Left renal cortex interstitium (tissue), 4 donors: ENCODE data around the gene NRXN3. TPM values are rescaled to one million over a fixed set of nuclear protein-coding genes. Genes with fewer than 3 reads are reported as not detected.

Experiments used
- DNase-seq, 4 donors: peaks; one replicate each; pipeline ENCODE4 v3.0.0-alpha.2; 2013; ENCODE audit warnings: low read depth in 4 of 4, low spot score in 2 of 4, missing footprints in 1 of 4
- polyA plus RNA-seq, 4 donors: library from polyadenylated mRNA; unstranded; fragments of 120-200 nt; gene quantifications; one replicate each; pipeline ENCODE4 v1.2.1, GENCODE V29; 2013; ENCODE audit not compliant: insufficient read length in 4 of 4

Gene NRXN3
- polyA plus RNA-seq, 4 donors: 5.4 to 8.4 (median 6.3) TPM

DNA sequence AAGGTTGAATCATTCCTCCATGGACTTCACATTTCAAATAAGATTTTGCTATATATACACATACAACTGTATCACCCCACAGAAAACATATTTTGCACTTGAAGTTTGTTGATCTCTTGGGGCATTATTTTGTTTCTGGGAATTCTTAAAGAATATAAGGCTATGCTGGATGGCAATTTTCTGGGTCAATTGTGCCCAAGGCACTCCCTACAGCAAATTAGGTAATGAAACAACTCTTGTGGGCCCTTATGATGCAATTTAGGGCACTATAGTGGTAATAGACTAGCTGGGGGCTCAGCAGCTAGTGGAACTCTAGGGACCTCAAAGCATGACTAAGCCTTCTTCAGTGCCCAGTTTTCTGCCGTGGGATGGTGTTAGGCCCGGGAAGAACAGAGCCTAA is 444.4 kb downstream of the NRXN3 start:
- DNase-seq: no peak

DNA sequence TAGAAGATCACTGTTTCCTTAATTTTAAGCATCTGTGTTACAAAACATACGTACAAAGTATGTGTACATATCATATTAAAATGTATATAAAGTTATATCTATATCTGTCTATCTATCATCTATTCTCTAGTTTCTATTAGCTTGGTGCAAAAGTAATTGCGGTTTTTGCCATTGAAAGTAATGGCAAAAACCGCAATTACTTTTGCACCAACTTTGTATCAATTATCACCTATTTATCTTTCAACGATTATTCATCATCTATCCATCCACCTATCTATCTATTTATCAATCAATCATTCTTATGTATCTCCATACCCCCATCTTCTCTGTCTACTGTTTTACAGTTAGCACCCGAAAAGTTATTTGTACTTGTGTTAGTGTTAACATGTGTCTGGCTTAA is 447.6 kb downstream of the NRXN3 start:
- no peak for DNase-seq

DNA sequence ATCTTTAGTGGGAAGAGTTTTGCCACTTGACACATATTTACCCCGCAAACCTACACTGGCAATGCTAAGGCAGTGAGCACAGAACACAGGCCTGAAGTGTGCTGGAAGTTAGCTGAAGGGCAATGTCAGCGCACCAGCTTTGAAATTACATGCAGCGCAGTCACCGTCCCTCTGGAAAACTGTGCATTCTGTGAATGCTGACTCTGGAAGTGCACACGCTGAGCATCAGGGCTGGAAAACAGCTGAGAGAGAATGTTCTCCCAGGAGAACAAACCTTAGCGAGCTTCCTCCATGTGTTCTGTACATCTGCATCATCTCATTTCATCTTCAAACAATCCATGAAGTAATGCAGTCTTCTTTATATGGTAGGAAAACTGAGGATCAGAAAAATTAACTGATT is 448.2 kb downstream of the NRXN3 start:
- no peak for DNase-seq

DNA sequence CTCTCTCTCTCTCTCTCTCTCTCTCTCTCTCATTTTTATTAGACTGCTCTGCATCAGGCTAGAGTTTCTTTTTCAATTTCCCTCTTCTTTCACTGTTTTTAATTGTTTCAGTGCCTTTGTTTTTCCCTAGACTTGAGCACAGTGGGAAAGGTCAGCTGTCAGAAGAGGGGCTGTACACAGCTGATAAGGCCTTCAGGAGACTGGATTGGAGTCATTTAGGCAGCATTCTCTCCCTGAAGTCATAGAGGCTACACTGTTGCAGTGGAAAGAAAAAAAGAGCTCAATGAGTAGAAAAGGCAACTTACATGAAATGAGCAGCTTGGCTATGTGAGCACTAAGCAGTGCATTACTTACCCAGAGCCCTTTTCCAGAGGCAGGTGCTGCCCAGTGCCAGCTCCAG is 456.9 kb downstream of the NRXN3 start:
- DNase-seq: no peak

DNA sequence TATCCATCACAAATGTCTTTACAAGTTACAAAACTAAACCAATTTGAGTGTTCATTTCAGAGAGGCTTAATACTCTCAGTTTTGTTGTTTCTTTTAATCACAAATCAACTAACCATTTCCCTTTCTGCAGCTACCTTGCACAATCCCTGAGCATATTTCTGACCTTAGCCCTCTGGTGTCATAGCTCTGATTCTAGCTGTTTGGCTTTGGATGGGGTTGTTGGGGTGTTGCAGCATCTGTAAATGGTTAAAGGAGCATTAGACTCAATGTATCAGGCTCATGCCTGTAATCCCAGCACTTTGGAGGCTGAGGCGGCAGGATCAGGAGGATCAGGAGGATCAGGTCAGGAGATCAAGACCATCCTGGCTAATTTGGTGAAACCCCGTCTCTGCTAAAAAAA is 461.4 kb downstream of the NRXN3 start:
- no peak for DNase-seq

DNA sequence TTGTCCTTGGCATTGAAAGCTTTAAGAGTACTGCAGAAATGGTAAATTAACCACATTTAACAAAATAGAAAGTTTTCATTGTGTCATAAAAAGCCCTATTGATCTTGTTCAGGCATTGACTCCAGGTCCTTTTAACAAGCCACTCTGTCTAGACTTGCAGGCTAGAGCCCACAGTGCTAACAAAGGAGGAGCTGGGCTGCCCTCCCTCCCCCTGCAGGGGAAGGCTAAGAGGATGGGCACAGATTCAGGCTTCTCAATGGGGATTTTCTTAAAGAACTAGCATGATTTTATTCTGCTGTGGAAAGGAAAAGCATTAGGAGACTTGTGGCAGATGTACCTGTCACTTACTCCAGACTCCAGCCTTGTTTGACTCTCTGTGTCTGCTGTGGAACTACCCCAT is 463.6 kb downstream of the NRXN3 start:
- no peak for DNase-seq

DNA sequence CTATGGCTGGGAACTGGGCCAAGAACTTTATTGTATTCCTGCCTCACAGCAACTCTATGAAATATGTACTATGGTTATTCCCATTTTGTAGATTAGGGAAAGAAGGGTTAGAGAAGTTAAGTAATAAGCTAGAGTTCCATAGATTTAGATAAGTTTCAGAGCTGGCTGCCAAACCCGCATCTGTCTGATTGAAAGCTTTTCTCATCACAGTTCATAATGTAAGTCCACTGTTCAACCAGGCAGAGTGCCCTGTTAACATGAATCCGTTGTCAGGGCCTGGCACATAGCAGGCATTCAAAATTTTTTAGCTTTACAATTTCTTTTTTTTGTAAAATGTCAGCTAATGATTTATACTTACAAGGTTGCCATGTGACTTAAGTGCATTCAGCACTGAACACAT is 467.3 kb downstream of the NRXN3 start:
- no peak for DNase-seq

DNA sequence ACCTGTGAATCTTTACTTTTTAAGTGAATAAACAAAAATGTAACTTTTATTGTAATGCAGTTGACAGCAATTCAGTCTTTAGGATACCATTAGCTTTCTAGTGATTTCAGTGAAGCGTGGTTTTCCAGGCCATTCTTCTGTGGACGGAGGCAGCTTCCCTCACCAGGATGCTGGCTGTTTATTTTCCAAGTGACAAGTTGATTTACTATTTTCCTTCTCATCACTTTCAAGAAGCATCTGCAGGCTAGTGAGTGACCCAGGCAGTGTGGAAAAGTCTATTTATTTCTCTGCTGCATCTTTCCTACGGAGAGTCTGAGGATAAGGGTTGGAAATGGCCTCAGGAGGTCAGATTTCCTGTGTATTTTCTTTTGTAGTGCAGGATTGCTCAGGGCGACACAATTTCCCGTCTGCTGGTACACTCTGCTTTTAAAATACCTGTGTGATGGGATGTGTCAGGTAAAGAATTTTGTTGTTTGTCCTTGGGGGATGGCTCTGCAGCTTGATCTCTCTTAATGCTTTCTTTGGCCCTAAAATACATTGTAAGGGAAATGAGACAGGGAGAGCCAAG is 467.8 kb downstream of the NRXN3 start:
- DNase-seq: peak in 2 of 4 donors; percentile 17 to 21

DNA sequence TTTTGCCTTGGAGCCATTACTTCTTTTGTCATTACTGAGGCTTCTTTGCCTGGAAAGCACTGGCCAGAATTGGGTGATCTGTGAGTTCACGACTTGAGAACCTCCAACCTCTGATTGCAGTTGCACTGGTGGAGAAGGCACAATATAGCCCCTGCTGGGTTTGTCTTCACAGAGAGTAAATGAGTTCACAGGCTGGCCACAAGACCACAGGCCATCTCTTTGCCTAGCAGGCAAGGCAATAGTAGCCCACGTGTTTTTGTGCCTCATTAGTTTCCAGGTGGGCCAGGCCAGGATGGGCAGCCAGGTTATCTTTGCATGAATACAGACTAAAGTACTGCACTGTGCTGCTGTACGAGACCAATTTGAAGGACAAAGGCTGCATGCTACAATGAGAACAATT is 468.8 kb downstream of the NRXN3 start:
- no peak for DNase-seq

DNA sequence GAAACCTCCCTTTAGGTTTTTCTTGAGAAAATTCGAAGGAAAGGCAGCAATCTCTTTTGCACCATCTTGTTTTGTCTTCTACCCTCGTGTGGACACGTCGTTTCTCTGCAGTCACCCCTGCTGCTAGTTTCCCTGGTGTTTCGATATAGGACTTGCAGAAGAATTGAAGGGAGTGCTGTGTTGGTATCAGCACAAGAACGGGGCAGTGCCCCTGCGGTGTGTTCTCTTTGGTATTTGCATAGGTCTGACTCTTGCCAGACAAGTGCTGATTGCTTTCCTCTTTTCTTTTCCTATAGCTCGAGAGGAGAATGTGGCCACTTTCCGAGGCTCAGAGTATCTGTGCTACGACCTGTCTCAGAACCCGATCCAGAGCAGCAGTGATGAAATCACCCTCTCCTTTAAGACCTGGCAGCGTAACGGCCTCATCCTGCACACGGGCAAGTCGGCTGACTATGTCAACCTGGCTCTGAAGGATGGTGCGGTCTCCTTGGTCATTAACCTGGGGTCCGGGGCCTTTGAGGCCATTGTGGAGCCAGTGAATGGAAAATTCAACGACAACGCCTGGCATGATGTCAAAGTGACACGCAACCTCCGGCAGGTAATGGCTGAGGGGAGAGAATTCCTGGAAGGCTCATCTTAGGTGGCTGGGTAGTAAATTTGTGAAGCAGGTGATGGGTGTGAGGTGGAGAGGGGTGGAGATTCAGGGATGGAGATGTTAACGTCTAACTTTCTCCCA is 474.8 kb downstream of the NRXN3 start:
- no peak for DNase-seq

DNA sequence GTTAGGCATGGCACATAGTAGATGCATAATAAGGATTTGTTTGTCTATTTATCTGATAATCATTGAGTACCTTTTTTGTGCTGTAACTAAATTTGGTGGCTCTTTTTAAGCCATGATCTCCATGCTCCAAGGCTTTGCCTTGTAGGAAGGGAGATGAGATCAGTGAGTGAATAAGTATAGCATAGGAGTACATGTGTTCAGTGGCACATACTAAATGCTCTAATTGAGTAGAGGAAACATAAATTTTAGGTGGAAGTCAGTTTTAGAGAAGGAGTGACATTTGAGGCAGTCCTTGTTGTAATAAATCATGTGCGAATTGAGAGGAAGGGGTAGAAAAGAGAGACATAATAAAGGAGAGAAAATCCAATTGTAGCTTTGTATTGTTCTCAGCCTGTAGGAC is 482.6 kb downstream of the NRXN3 start:
- DNase-seq: no peak

DNA sequence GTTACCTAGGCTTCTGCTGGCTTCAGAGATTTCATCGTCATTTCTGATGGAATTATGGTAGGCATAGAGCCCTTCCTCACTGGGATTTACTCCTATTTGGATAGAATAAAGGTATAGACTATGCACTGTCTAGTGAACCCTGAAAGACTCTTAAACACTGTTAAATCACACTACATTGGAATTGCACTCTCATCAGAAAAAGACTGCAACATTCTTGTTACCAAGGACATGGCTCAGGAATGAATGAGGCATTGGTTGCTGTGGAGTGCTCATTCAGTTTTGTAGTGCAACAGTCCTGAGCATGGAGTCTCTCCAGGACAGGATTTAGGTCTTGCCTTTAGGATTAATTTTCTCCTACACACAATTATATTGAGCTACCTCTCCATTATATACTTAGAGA is 483.0 kb downstream of the NRXN3 start:
- no peak for DNase-seq

DNA sequence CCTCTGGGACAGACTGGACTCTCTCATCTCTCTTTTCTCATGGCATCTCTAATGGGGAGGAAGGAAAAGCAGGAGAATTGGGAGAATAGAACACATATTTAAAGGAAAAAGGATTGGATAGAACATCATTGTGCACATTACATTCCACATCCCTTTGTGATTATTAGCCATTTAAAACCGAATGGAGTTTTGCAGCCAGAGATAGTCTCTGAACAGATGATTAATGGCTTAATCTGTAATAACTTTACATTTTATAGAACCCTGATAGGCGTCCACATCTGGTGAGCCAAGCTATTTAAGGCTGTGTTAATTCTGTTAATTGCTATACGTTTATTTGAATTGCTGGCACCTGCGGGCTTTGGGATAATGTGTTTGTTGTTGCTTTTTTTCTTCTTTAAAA is 487.3 kb downstream of the NRXN3 start:
- no peak for DNase-seq

DNA sequence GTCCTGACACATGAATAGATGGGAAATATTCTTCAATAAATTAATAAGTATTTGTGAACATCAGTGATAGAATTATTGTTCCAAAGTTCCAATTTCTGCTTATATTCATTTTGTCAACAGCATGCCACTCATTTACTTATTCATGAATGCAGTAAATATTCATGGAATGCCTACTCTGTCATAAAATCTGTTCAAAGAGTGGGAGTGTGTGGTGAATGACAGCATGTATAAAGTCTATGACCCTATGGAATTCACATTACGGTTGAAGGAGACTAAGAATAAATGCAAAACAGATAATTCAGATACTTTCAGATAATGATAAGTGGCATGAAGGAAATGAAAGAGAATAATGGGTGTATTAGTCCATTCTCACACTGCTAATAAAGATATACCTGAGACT is 494.7 kb downstream of the NRXN3 start:
- DNase-seq: no peak

DNA sequence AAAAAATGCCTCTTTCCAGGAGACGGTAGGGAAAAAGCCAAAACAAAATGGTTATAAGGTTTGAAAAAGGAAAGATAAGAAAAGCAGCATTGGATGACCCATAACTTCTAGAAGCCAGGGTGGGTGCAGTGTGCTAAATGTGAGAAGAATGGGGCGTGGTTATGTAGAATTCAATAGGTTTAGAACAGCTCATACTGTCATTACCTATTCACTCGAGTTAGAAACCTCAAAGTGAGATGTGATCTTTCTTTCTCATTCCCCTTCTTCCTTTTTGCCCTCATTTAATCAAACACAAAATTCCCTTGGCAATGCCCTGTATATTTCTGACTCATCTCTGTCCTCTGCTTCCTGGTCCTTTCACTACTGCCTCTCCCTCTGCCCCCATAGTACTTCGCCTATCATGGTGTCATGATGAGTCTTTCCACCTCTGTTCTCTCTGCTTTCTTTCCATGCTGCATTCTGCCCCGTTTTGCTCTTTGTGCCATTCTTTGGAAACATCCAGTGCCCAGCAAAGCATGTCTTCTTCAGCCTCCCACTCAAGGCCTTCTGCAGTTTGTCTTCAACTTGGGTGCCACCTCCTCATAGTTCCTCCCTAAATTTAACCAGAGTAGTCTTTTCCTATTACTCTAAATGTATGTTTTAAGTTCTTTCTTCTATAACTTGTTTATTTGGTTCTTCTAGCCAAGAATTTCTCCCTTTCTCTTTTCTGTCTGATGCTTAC is 496.3 kb downstream of the NRXN3 start:
- DNase-seq: no peak

DNA sequence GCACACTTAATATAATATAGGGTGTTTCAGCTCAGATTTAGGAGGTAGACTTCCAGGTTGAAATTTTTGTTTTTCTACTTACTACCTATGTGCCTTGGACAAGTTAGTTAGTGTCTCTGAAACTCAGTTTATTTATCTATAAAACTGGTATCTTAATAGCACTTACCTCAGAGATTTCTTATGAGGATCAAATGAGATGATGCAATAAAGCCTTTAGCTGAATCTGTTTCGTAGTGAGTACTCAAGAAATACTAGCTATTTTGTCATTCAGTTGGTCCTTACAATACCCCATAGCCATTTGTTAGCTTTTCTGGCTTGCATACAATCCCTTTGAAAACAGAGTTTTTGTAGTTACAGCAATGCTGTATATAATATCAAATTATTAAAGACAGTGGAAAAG is 497.0 kb downstream of the NRXN3 start:
- DNase-seq: no peak

DNA sequence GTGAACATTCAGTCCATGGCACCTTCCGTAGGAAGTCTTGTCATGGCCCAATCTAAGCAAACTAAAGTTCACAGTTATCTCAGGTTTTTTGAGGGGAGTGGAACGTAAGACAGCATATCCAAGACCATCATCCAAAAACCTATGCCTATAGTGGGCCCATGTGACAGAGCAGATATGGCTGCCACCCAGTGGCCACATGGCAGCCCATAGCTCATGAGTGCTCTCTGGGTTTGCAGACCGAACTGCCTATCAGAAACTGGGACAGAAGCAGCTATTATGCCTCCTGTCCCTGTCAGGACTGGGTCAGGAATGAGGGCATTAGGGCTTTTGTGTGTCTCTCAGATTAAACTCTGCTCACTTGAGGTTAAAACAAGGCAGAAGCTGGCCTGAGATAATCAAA is 503.7 kb downstream of the NRXN3 start:
- DNase-seq: no peak

DNA sequence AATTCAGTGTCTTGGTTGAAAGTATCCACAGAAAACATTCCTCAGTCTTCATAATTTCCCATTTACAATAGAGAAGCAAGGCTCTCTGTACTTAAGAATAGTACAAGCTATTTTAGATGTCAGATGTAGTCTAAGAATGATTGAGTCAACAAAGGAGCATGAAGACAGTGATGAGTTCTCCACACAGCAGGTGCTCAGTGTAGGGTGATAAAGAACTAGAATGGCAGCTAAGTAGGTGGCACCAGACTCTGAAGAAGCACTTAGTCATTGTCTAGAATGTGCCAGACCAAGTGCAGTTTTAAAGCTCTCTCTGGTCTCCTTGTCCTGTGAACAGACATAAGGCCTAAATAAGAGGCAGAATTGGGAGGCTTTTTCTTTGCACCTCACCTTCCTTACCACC is 504.6 kb downstream of the NRXN3 start:
- no peak for DNase-seq

DNA sequence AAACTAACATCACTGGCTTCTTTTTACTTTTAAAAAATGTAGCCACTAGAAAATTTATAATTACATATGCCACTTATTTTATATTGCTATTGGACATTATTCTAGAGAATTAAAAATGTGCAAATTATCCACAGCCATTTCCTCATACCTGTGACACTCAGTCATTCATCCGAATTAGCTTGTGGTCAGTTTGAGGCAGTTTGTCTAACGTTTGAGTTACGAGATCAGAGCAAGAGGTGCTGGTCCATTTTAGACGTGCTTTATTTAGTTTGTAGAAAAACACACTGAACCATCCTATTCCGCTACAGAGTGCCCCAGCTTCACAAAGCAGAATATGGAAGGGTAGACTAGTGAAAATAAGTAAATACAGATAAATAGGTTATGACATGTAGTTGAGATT is 513.0 kb downstream of the NRXN3 start:
- DNase-seq: no peak

DNA sequence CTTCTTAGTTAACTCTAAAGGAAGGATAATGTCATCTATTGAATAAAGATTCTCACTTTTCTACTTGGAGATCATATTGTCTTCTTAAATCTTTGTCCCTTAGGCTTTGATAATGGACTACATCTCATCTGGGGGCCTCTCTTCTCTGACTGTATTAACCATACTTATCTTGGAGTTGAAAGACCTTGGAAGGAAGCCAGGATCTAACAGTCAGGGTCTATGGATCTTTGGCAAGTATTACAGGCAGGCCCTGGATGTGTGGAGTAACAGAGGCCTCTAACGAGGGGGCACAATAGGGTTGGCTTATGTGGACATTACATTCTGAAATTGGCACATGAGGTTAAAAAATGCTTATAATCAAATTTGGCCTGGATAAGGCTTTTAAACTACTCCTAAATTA is 513.8 kb downstream of the NRXN3 start:
- DNase-seq: no peak

DNA sequence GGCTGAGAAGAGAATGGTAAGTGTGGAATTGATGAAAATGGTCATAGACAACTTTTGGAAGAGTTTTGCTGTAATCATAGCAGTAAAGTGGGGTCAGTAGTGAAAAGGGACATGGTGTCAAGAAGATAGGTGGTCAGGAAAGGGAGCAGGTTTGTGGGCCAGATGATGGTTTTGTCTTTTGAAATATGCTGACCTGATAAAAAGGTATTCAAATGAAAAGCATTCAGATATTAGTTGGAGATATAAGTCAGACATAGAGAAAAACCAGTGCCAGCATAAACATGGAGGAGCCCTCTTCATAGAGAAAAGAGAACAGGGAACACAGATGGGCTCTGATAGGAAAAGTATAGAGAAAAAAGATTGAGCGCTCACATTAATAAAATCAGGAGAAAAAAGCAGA is 518.3 kb downstream of the NRXN3 start:
- DNase-seq: no peak

DNA sequence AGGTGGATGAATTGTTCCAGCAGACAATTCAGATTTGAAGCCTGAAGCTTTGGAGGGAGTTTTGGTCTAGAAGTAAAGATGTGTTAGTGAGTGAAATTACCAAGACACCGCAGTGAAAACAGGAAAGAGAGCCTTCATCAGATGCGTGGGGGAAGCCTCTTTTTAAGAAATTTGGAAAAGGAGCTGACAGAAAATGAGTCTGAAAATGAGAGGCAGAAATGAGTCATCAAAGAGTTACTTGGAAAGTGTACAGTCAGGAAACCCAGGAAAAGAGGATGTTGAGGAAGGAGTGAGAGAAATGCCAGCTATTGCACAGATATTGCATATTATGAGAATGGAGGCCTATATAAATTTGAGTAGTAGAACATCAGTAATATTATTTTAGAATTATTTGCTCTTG is 520.7 kb downstream of the NRXN3 start:
- DNase-seq: no peak
